DND-41 (cell line): ENCODE measurements around the gene HSPG2.

Source experiments
- ATAC-seq: fragments of 200-7000 bp; cut with Tn5 transposase; 3 replicates; pipeline ENCODE4 v1.9.1; 2021; ENCODE audit warnings: low read depth; ENCODE audit not compliant: insufficient read depth
- DNase-seq: peaks from one replicate; pipeline ENCODE4 v3.0.0-alpha.2; 2020
- H2AFZ ChIP-seq: 2 replicates; pipeline ENCODE4 v1.6.0; 2012; ENCODE audit warnings: low read depth, low read length
- H3K27ac ChIP-seq: 2 replicates; pipeline ENCODE4 v1.5.1; 2012; ENCODE audit warnings: low read length, inconsistent platforms
- H3K27me3 ChIP-seq: fragments of 200-600 bp; sonication (generic); 2 replicates; pipeline ENCODE4 v1.6.0; 2012; ENCODE audit warnings: low read length, mild to moderate bottlenecking, inconsistent platforms; ENCODE audit not compliant: insufficient read depth, poor library complexity
- H3K36me3 ChIP-seq: 2 replicates; pipeline ENCODE4 v1.5.1; 2012; ENCODE audit warnings: low read length, inconsistent platforms; ENCODE audit not compliant: insufficient read depth
- H3K4me1 ChIP-seq: 2 replicates; pipeline ENCODE4 v1.5.1; 2012; ENCODE audit warnings: mild to moderate bottlenecking, low read length; ENCODE audit not compliant: insufficient read depth
- H3K4me2 ChIP-seq: 2 replicates; pipeline ENCODE4 v1.6.0; 2012; ENCODE audit warnings: mild to moderate bottlenecking, moderate library complexity, low read length, inconsistent platforms; ENCODE audit not compliant: insufficient read depth
- H3K4me3 ChIP-seq, 2 experiments: fragments of 200-600 bp in 1 of 2; shearing (Covaris generic) in 1 of 2; 2 replicates each; pipeline ENCODE4 v1.5.1; 2012 to 2016; ENCODE audit warnings: inconsistent platforms in 2 of 2, low read length in 2 of 2, mild to moderate bottlenecking in 2 of 2, low read depth in 1 of 2, moderate library complexity in 1 of 2
- H3K79me2 ChIP-seq: 2 replicates; pipeline ENCODE4 v1.6.0; 2012; ENCODE audit warnings: low read length, inconsistent platforms; ENCODE audit not compliant: insufficient read depth
- H3K9ac ChIP-seq: 2 replicates; pipeline ENCODE4 v1.6.0; 2012; ENCODE audit warnings: low read depth, mild to moderate bottlenecking, inconsistent platforms, low read length, moderate library complexity
- H3K9me3 ChIP-seq: 2 replicates; pipeline ENCODE4 v1.5.1; 2012; ENCODE audit warnings: low read length, moderate library complexity, mild to moderate bottlenecking, inconsistent platforms; ENCODE audit not compliant: insufficient read depth, severe bottlenecking
- H4K20me1 ChIP-seq: 2 replicates; pipeline ENCODE4 v1.6.0; 2012; ENCODE audit warnings: low read length; ENCODE audit not compliant: insufficient read depth
- EZH2 ChIP-seq: IDR thresholded peaks from 3 replicates; pipeline ENCODE4 v1.6.1; 2012; ENCODE audit warnings: borderline replicate concordance, low read depth, mild to moderate bottlenecking, moderate library complexity, low read length, inconsistent platforms; ENCODE audit not compliant: severe bottlenecking
- TF ChIP-seq, protein P1 (sequence below): IDR thresholded peaks from 2 replicates; pipeline ENCODE4 v1.5.1; 2012; ENCODE audit warnings: borderline replicate concordance, low read length, moderate library complexity, mild to moderate bottlenecking; ENCODE audit not compliant: poor library complexity, severe bottlenecking; ENCODE audit errors: extremely low read depth

Gene HSPG2

DNA sequence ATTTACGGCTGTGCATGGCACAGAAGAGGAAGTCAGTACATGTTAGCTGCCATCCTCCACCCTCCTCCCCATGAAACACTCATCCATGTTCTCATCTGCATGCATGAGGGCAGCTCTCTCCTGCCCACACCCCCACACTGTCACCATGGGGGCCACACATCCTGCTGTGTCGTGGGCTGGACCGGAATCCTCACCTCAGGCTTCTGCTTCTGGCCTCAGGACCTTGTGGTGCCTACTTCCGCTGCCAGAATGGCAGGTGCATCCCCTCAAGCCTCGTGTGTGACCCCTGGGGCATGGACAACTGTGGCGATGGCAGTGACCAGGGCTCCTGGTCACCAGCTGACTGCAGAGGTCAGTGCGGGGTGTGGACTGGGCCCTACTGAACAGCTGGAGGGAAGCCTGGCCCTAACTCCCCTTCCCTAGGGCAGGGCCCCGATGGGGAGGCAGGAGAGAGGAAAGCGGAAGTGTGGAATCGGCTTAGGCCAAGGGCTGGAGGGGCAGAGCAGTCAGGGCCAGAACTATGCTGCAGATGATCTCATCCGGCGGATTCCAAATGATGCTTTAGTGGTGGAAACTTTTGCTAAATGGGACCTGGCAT lies 121.3 kb downstream of the HSPG2 start:
- no peak overlapping the region for H3K27ac ChIP-seq
- H4K20me1 ChIP-seq: peaks cover 3% of the 10 kb centered on the region; the same call in 1 of the 2 replicates
- no peaks in the 10 kb centered on the region for H3K27me3 ChIP-seq
- ATAC-seq (no peak), DNase-seq (no peak)
- H3K4me2 ChIP-seq: no peak overlapping the region
- H3K36me3 ChIP-seq: no peaks in the 10 kb centered on the region
- no peaks in the 10 kb centered on the region for H3K9me3 ChIP-seq
- 0 out of 2 replicates have a peak, but pooled peaks cover 4% of the 10 kb centered on the region for H3K4me1 ChIP-seq
- no peak overlapping the region for H3K9ac ChIP-seq
- H3K4me3 ChIP-seq: no peak overlapping the region
- no peaks in the 10 kb centered on the region for H3K79me2 ChIP-seq
- no peak overlapping the region for H2AFZ ChIP-seq
- TF ChIP-seq, protein P1, sequence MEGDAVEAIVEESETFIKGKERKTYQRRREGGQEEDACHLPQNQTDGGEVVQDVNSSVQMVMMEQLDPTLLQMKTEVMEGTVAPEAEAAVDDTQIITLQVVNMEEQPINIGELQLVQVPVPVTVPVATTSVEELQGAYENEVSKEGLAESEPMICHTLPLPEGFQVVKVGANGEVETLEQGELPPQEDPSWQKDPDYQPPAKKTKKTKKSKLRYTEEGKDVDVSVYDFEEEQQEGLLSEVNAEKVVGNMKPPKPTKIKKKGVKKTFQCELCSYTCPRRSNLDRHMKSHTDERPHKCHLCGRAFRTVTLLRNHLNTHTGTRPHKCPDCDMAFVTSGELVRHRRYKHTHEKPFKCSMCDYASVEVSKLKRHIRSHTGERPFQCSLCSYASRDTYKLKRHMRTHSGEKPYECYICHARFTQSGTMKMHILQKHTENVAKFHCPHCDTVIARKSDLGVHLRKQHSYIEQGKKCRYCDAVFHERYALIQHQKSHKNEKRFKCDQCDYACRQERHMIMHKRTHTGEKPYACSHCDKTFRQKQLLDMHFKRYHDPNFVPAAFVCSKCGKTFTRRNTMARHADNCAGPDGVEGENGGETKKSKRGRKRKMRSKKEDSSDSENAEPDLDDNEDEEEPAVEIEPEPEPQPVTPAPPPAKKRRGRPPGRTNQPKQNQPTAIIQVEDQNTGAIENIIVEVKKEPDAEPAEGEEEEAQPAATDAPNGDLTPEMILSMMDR: no peak
- TF ChIP-seq EZH2: no peak

DNA sequence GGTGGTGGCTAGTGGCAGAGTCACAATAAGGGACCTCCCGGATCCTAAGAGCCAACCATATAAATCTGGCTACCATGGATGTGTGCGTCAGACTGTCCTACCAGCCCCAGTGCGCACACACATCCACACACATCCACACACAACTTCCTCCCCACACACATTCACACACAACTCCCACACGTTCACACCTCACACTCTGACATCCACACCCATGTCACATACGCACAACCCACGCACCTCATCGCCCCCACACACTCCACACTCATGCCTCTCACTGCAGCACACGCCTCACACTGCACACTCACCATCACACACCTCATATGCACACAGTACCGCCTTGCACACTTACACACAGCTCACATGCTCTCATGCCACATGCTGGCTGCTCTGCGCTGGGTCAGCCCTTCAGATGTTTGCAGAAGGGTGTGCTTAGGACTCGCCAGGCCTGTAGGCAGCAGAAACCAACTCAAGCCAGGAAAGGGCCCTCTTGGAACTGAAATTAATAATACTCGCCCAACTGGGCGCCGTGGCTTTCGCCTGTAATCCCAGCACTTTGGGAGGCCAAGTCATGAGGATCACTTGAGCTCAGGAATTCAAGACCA lies 122.0 kb downstream of the HSPG2 start:
- 0 out of 2 replicates have a peak, but pooled peaks cover 4% of the 10 kb centered on the region for H3K4me1 ChIP-seq
- TF ChIP-seq EZH2: no peak
- TF ChIP-seq, protein P1: no peak
- H3K9me3 ChIP-seq: no peaks in the 10 kb centered on the region
- H3K4me2 ChIP-seq: no peak overlapping the region
- no peak overlapping the region for H3K27ac ChIP-seq
- no peak overlapping the region for H2AFZ ChIP-seq
- peaks cover 3% of the 10 kb centered on the region; the same call in 1 of the 2 replicates for H4K20me1 ChIP-seq
- no peaks in the 10 kb centered on the region for H3K79me2 ChIP-seq
- no peak for DNase-seq
- no peak for ATAC-seq
- no peaks in the 10 kb centered on the region for H3K36me3 ChIP-seq
- H3K9ac ChIP-seq: no peak overlapping the region
- no peak overlapping the region for H3K4me3 ChIP-seq
- no peaks in the 10 kb centered on the region for H3K27me3 ChIP-seq

DNA sequence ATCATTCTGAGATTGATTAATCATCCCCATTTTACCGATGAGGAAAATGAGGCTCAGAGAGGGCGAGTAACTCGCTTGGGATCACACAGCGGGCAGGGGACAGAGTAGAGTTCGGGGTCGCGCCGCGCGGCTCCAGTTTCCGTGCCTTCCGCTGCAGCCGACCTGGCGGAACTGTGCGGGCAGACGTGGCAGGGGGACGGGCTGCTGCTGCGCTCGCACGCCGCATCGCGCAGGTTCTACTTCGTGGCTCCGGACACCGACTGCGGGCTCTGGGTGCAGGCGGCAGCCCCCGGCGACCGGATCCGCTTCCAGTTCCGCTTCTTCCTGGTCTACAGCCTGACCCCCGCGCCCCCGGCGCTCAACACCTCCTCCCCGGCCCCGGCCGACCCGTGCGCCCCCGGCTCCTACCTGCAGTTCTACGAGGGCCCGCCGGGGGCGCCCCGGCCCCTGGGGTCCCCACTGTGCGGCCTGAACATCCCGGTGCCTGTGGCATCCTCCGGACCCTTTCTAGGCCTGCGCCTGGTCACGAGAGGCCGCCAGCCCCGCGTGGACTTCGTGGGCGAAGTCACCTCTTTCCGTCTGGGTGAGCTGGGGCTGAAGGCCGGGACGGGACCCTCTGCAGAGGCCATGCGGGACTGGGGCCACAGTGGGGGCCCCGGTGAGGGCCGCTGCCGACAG lies 122.7 kb downstream of the HSPG2 start:
- TF ChIP-seq, protein P1: no peak
- no peak for TF ChIP-seq EZH2
- Histone ChIP-seq H3K27me3 (no peaks in the 10 kb centered on the region), H3K4me3 (no peak overlapping the region), H2AFZ (no peak overlapping the region), H3K9me3 (no peaks in the 10 kb centered on the region), H3K27ac (no peak overlapping the region), H3K79me2 (no peaks in the 10 kb centered on the region), H3K36me3 (no peaks in the 10 kb centered on the region), H4K20me1 (peaks cover 3% of the 10 kb centered on the region; the same call in 1 of the 2 replicates), H3K4me1 (0 out of 2 replicates have a peak, but pooled peaks cover 4% of the 10 kb centered on the region), H3K9ac (no peak overlapping the region), H3K4me2 (no peak overlapping the region)
- ATAC-seq (no peak), DNase-seq (no peak)
